Esophagus squamous epithelium (tissue), 4 donors: Measurements from ENCODE around the gene MLKL.

Experiments
- POLR2A ChIP-seq, 4 donors: fragments of 450-650 bp; IDR thresholded peaks; one replicate each; pipeline ENCODE4 v1.6.1; 2017; ENCODE audit warnings: antibody characterized with exemption in 4 of 4, mild to moderate bottlenecking in 4 of 4, moderate library complexity in 3 of 4
- TF ChIP-seq, protein P1 (sequence below), 6 experiments: fragments of 450-650 bp in 4 of 6; fragments of 200-600 bp in 2 of 6; sonication (generic) in 2 of 6; IDR thresholded peaks; one replicate each; pipeline ENCODE4 v1.5.1; 2016 to 2019; ENCODE audit warnings: antibody characterized with exemption in 6 of 6, mild to moderate bottlenecking in 4 of 6, moderate library complexity in 4 of 6

DNA sequence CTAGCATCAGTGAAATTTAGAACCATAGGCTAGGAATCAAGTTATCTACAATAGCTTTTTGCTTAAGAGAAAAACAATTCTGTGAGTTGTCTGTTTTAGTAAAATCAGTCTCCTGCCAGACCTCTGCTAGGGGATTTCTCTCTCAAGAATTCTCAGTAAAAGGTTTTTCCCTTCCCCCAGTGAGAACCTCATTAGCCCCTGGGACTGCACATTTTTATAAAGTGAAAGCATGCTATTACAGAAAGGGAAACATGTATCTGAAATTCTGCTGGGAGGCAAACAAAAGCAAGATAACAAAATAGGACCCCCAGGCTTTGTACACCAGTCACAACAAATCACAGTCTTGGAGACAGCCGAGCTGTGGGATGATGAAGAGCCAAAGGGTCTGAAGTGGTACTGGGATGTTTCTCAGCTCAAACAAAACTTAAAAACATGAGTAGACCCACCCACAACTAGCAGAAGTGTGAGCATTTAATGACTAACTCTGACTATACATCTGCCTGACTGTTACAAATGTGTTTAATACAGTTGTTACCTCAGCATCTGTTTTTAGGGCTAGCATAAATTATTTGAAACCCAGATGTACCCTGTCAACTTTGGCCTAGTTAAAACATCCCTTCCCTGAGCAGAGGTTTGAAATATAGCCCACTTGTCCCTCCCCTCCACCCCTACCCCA, 73.8 kb downstream of the MLKL start:
- TF ChIP-seq, protein P1, sequence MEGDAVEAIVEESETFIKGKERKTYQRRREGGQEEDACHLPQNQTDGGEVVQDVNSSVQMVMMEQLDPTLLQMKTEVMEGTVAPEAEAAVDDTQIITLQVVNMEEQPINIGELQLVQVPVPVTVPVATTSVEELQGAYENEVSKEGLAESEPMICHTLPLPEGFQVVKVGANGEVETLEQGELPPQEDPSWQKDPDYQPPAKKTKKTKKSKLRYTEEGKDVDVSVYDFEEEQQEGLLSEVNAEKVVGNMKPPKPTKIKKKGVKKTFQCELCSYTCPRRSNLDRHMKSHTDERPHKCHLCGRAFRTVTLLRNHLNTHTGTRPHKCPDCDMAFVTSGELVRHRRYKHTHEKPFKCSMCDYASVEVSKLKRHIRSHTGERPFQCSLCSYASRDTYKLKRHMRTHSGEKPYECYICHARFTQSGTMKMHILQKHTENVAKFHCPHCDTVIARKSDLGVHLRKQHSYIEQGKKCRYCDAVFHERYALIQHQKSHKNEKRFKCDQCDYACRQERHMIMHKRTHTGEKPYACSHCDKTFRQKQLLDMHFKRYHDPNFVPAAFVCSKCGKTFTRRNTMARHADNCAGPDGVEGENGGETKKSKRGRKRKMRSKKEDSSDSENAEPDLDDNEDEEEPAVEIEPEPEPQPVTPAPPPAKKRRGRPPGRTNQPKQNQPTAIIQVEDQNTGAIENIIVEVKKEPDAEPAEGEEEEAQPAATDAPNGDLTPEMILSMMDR (IDR thresholded peaks at IDR 0.05) = no peak
- no peak for TF ChIP-seq POLR2A (IDR thresholded peaks at IDR 0.05)
